Panc1 (cell line): Measurements from ENCODE around the gene FAT2.

Source experiments
- POLR2AphosphoS5 ChIP-seq: IDR thresholded peaks from 2 replicates; pipeline ENCODE4 v1.6.1; 2012; ENCODE audit warnings: mild to moderate bottlenecking, low read depth, low read length, moderate library complexity
- TF ChIP-seq, protein P1 (sequence below), 2 experiments: IDR thresholded peaks; 2 replicates each; pipeline ENCODE4 v1.6.1; 2011 to 2012; ENCODE audit warnings: low read depth in 2 of 2, control low read depth in 1 of 2, low read length in 1 of 2, mild to moderate bottlenecking in 1 of 2, moderate library complexity in 1 of 2; ENCODE audit not compliant: insufficient read depth in 1 of 2
- TF ChIP-seq, protein P2 (sequence below): fragments of 450-650 bp; IDR thresholded peaks from 2 replicates; pipeline ENCODE4 v1.5.1; 2017; ENCODE audit warnings: mild to moderate bottlenecking

DNA sequence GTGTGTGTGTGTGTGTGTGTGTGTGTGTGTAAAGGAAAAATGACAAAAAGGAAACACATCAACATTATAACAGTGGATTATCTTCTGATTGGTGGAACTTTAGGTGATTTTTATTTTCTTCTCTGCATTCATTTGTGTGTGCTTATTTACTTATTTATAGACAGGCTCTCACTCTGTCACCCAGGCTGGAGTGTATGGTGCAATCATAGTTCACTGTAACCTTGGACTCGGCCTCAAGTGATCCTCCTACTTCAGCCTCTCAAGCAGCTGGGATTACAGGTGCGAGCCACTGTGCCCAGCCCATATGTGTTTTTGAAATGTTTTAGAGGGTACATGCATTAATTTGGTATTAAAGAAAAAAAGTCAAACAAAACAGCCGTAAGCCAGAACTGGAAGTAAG, 39.1 kb downstream of the FAT2 start:
- TF ChIP-seq, protein P1, sequence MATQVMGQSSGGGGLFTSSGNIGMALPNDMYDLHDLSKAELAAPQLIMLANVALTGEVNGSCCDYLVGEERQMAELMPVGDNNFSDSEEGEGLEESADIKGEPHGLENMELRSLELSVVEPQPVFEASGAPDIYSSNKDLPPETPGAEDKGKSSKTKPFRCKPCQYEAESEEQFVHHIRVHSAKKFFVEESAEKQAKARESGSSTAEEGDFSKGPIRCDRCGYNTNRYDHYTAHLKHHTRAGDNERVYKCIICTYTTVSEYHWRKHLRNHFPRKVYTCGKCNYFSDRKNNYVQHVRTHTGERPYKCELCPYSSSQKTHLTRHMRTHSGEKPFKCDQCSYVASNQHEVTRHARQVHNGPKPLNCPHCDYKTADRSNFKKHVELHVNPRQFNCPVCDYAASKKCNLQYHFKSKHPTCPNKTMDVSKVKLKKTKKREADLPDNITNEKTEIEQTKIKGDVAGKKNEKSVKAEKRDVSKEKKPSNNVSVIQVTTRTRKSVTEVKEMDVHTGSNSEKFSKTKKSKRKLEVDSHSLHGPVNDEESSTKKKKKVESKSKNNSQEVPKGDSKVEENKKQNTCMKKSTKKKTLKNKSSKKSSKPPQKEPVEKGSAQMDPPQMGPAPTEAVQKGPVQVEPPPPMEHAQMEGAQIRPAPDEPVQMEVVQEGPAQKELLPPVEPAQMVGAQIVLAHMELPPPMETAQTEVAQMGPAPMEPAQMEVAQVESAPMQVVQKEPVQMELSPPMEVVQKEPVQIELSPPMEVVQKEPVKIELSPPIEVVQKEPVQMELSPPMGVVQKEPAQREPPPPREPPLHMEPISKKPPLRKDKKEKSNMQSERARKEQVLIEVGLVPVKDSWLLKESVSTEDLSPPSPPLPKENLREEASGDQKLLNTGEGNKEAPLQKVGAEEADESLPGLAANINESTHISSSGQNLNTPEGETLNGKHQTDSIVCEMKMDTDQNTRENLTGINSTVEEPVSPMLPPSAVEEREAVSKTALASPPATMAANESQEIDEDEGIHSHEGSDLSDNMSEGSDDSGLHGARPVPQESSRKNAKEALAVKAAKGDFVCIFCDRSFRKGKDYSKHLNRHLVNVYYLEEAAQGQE (IDR thresholded peaks at IDR 0.05; ENCODE audit: insufficient read depth in 1 of 2, low read depth in 2 of 2, low read length in 1 of 2): no peak
- TF ChIP-seq, protein P2, sequence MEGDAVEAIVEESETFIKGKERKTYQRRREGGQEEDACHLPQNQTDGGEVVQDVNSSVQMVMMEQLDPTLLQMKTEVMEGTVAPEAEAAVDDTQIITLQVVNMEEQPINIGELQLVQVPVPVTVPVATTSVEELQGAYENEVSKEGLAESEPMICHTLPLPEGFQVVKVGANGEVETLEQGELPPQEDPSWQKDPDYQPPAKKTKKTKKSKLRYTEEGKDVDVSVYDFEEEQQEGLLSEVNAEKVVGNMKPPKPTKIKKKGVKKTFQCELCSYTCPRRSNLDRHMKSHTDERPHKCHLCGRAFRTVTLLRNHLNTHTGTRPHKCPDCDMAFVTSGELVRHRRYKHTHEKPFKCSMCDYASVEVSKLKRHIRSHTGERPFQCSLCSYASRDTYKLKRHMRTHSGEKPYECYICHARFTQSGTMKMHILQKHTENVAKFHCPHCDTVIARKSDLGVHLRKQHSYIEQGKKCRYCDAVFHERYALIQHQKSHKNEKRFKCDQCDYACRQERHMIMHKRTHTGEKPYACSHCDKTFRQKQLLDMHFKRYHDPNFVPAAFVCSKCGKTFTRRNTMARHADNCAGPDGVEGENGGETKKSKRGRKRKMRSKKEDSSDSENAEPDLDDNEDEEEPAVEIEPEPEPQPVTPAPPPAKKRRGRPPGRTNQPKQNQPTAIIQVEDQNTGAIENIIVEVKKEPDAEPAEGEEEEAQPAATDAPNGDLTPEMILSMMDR: no peak
- no peak for TF ChIP-seq POLR2AphosphoS5
